Motor neuron (in vitro differentiated cells): Measurements from ENCODE around the gene NEURL2. TPM values are rescaled to one million over a fixed set of nuclear protein-coding genes. Genes with fewer than 3 reads are reported as not detected.

ENCODE experiments used
- total RNA-seq, 8 experiments: library from RNA; unstranded; fragments of 300-600 nt; gene quantifications; 2 replicates each; pipeline versions ENCODE4 v1.2.3 to v1.2.4, GENCODE V29; 2022

Gene NEURL2
- total RNA-seq, 8 experiments from 2014 or later = 4.0 to 10.8 (median 5.7) TPM

Other genes with a start within 250 kb of the NEURL2 start
- gene WFDC11, start 221.0 kb downstream of the NEURL2 start, total RNA-seq = not detected
- not detected for gene WFDC13, start 189.2 kb downstream of the NEURL2 start, total RNA-seq
- gene WFDC10B, start 186.2 kb downstream of the NEURL2 start, total RNA-seq = not detected
- not detected for gene SPINT4, start 168.9 kb downstream of the NEURL2 start, total RNA-seq
- gene WFDC3, start 99.3 kb downstream of the NEURL2 start, total RNA-seq = 1 to 10 TPM in 4 of 8 experiments, under 1 TPM in 3, not detected in 1; 0.64 to 2.9 (median 1.1) TPM
- 10 to 100 TPM; 15.1 to 46.3 (median 31.3) TPM for gene DNTTIP1, start 99.3 kb downstream of the NEURL2 start, total RNA-seq
- 100 to 1,000 TPM in 1 of 8 experiments, 10 to 100 TPM in 2, 1 to 10 TPM in 4, under 1 TPM in 1; 0.87 to 230 (median 9.7) TPM for gene UBE2C, start 78.6 kb downstream of the NEURL2 start, total RNA-seq
- gene TNNC2, start 63.9 kb downstream of the NEURL2 start, total RNA-seq = 1 to 10 TPM in 2 of 8 experiments, under 1 TPM in 3, not detected in 3; 0.37 to 1.2 (median 0.47) TPM
- 10 to 100 TPM in 5 of 8 experiments, 1 to 10 TPM in 3; 7.6 to 42.1 (median 15.8) TPM for gene SNX21, start 57.4 kb downstream of the NEURL2 start, total RNA-seq
- 10 to 100 TPM; 25.8 to 46.6 (median 29.6) TPM for gene ACOT8, start 33.8 kb downstream of the NEURL2 start, total RNA-seq
- 1 to 10 TPM; 2.7 to 9.1 (median 7.7) TPM for gene ZSWIM3, start 33.6 kb downstream of the NEURL2 start, total RNA-seq
- 10 to 100 TPM in 2 of 8 experiments, 1 to 10 TPM in 6; 6.6 to 12.3 (median 8.9) TPM for gene ZSWIM1, start 10.0 kb downstream of the NEURL2 start, total RNA-seq
- gene SPATA25, start 3.6 kb downstream of the NEURL2 start, total RNA-seq = 1 to 10 TPM; 1.1 to 4.1 (median 2.6) TPM
- gene CTSA, start 127 bp upstream of the NEURL2 start, total RNA-seq = 100 to 1,000 TPM in 3 of 8 experiments, 10 to 100 TPM in 5; 16.0 to 395 (median 55.2) TPM
- 100 to 1,000 TPM in 2 of 8 experiments, 10 to 100 TPM in 6; 30.7 to 638 (median 41.2) TPM for gene PLTP, start 20.9 kb upstream of the NEURL2 start, total RNA-seq
- 10 to 100 TPM in 7 of 8 experiments, 1 to 10 TPM in 1; 6.7 to 58.9 (median 20.4) TPM for gene PCIF1, start 43.5 kb upstream of the NEURL2 start, total RNA-seq
- 10 to 100 TPM in 6 of 8 experiments, 1 to 10 TPM in 2; 7.3 to 21.9 (median 12.1) TPM for gene ZNF335, start 81.0 kb upstream of the NEURL2 start, total RNA-seq
- under 1 TPM in 4 of 8 experiments, not detected in 4; 0.09 to 0.81 (median 0.18) TPM for gene MMP9, start 117.7 kb upstream of the NEURL2 start, total RNA-seq
- gene SLC12A5, start 138.0 kb upstream of the NEURL2 start, total RNA-seq = 10 to 100 TPM in 5 of 8 experiments, 1 to 10 TPM in 2, under 1 TPM in 1; 0.81 to 55.8 (median 25.1) TPM
- gene NCOA5, start 198.8 kb upstream of the NEURL2 start, total RNA-seq = 10 to 100 TPM; 11.9 to 44.1 (median 18.3) TPM
- gene CD40, start 227.1 kb upstream of the NEURL2 start, total RNA-seq = 1 to 10 TPM in 4 of 8 experiments, under 1 TPM in 4; 0.11 to 4.6 (median 1.1) TPM